Small intestine (tissue), 7 donors: Measurements from ENCODE around the gene PCBP2. TPM values are rescaled to one million over a fixed set of nuclear protein-coding genes. Genes with fewer than 3 reads are reported as not detected.

ENCODE experiments used
- DNase-seq, 2 donors: peaks; one replicate each; pipeline versions ENCODE4 v3.0.0 to v3.0.0-alpha.2; 2013
- FAIRE-seq: peaks from 2 replicates; lab custom pipeline; 2012; peaks lifted over from hg19 to GRCh38; lab: Jason Lieb, UNC
- H3K27ac ChIP-seq, 3 donors: one replicate each; pipeline ENCODE4 v1.5.1; 2013; ENCODE audit warnings: low read length in 2 of 3, mild to moderate bottlenecking in 2 of 3, control low read depth in 1 of 3, inconsistent platforms in 1 of 3, low read depth in 1 of 3, moderate library complexity in 1 of 3
- H3K27me3 ChIP-seq, 3 donors: one replicate each; pipeline ENCODE4 v1.6.1; 2013; ENCODE audit warnings: low read length in 3 of 3, inconsistent platforms in 1 of 3; ENCODE audit not compliant: control insufficient read depth in 3 of 3, insufficient read depth in 3 of 3
- H3K36me3 ChIP-seq, 3 donors: one replicate each; pipeline ENCODE4 v1.6.1; 2013; ENCODE audit warnings: low read length in 3 of 3, inconsistent platforms in 1 of 3, low read depth in 1 of 3, mild to moderate bottlenecking in 1 of 3, moderate library complexity in 1 of 3; ENCODE audit not compliant: control insufficient read depth in 3 of 3, insufficient read depth in 2 of 3
- H3K4me1 ChIP-seq, 3 donors: one replicate each; pipeline ENCODE4 v1.6.1; 2013; ENCODE audit warnings: low read length in 2 of 3, inconsistent platforms in 1 of 3, low read depth in 1 of 3, mild to moderate bottlenecking in 1 of 3, moderate library complexity in 1 of 3; ENCODE audit not compliant: control insufficient read depth in 3 of 3, insufficient read depth in 2 of 3
- H3K4me3 ChIP-seq, 3 donors: one replicate each; pipeline ENCODE4 v1.5.1; 2013; ENCODE audit warnings: low read length in 3 of 3, control low read depth in 1 of 3, inconsistent platforms in 1 of 3, low read depth in 1 of 3, mild to moderate bottlenecking in 1 of 3, moderate library complexity in 1 of 3
- H3K9me3 ChIP-seq, 2 donors: one replicate each; pipeline ENCODE4 v1.6.1; 2013; ENCODE audit warnings: low read depth in 1 of 2, low read length in 1 of 2; ENCODE audit not compliant: control insufficient read depth in 2 of 2, insufficient read depth in 1 of 2
- WGBS, 3 donors: extraction: QIAGEN DNeasy Blood & Tissue Kit; methylation state at CpG; one replicate each; pipeline ENCODE4 v1.1.7; 2013; 5-methylcytosine and 5-hydroxymethylcytosine counted together
- polyA plus RNA-seq, 4 donors: library from polyadenylated mRNA; stranded (reverse) in 3 of 4; unstranded in 1 of 4; fragments of 200-250 nt in 3 of 4; fragments of 120-200 nt in 1 of 4; gene quantifications; one replicate each; pipeline versions ENCODE4 v1.2.1 to v1.2.3, GENCODE V29; 2013
- donor health status: healthy with polysubstance abuse.
- donor health status: control.
- donor health status: control.
- donor health status: Bipolar disorder and iron deficiency.
- donor health status: healthy.

The PCBP2 gene
- polyA plus RNA-seq, 4 donors: 446 to 821 (median 494) TPM

- WGBS, 3 donors: 78 to 88% (median 88%) methylated on average over 3 of the region's 3 CpGs
- no peak for DNase-seq
- Histone ChIP-seq H3K27ac (no peak overlapping the region), H3K4me3 (no peak overlapping the region), H3K4me1 (peaks cover 0 to 2% (median 0%) of the 10 kb centered on the region in 3 donors), H3K9me3 (no peaks in the 10 kb centered on the region), H3K27me3 (no peaks in the 10 kb centered on the region), H3K36me3 (peaks cover 54 to 66% (median 63%) of the 10 kb centered on the region in 3 donors)
- FAIRE-seq: no peak
These were observed 9.2 kb downstream of the PCBP2 start for GRCh38 chr12:53461059-53461458.

DNA sequence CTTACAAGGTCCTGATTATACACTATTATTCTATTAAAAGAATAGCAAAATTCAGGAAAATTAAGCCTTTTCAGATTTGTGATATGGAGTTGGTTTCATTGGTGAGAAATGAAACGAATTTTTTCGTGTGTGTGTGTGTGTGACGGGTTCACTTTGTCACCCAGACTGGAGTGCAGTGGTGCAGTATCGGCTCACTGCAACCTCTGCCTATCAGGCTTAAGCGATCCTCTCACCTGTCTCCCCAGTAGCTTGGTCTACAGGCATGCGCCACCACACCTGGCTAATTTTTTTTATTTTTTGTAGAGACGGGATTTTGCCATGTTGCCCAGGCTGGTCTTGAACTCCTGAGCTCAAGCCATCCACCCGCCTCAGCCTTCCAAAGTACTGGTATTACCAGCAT, 9.7 kb downstream of the PCBP2 start:
- Histone ChIP-seq H3K4me1 (peaks cover 0 to 2% (median 0%) of the 10 kb centered on the region in 3 donors), H3K36me3 (peaks cover 51 to 66% (median 65%) of the 10 kb centered on the region in 3 donors), H3K4me3 (no peak overlapping the region), H3K9me3 (no peaks in the 10 kb centered on the region), H3K27me3 (no peaks in the 10 kb centered on the region), H3K27ac (no peak overlapping the region)
- 81 to 82% (median 81%) methylated on average over 8 of the region's 8 CpGs for WGBS, 3 donors
- DNase-seq (no peak), FAIRE-seq (no peak)

- Histone ChIP-seq H3K36me3 (peaks cover 57 to 71% (median 66%) of the 10 kb centered on the region in 3 donors), H3K27ac (no peak overlapping the region), H3K4me3 (no peak overlapping the region), H3K9me3 (no peaks in the 10 kb centered on the region), H3K27me3 (no peaks in the 10 kb centered on the region), H3K4me1 (peaks cover 0 to 2% (median 0%) of the 10 kb centered on the region in 3 donors)
- 40 to 68% (median 53%) methylated on average over 3 of the region's 3 CpGs for WGBS, 3 donors
- no peak for FAIRE-seq
- DNase-seq: no peak
These were observed 11.0 kb downstream of the PCBP2 start for GRCh38 chr12:53462935-53463334.

DNA sequence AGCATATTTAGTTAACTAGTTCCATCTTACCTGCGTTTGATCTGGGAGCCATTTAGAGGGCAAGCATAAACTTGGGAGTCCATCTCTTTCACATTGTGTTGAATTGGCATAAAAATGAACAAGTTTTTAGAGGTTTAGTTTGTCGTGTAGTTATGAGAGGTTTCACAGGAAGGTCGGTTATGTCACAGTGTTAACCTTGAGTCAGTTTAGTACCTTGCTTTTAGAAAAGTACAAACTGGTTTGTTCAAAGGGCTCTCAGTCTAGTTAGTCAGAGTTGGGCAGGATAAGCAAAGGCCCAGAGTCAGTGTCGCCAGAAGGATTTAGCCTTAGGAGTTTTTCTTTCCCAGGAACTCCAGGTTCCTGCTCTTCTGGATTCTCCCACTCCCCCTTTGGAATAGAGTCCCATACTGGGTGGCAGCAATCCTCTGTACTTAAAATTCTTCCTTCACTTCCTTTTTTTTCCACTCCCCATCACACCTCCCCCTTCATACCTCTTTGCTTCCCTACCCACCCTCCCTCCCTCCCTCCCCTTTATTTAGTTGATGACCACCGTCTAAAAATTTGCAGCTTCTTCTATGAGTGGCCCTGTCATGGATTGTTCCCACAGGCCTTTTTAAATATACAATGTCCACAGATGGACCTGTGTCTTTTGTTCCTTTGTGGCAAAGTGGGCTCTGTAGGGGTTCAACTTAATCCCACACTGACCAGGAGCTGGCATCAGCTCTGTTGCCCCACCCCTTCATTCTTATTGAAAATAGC, 12.1 kb downstream of the PCBP2 start:
- Histone ChIP-seq H3K4me3 (no peak overlapping the region), H3K4me1 (peaks cover 0 to 2% (median 0%) of the 10 kb centered on the region in 3 donors), H3K27me3 (no peaks in the 10 kb centered on the region), H3K27ac (no peak overlapping the region), H3K9me3 (no peaks in the 10 kb centered on the region), H3K36me3 (peaks cover 55 to 75% (median 61%) of the 10 kb centered on the region in 3 donors)
- WGBS, 3 donors: 54 to 62% (median 56%) methylated on average over 5 of the region's 5 CpGs
- FAIRE-seq: no peak
- DNase-seq: no peak

DNA sequence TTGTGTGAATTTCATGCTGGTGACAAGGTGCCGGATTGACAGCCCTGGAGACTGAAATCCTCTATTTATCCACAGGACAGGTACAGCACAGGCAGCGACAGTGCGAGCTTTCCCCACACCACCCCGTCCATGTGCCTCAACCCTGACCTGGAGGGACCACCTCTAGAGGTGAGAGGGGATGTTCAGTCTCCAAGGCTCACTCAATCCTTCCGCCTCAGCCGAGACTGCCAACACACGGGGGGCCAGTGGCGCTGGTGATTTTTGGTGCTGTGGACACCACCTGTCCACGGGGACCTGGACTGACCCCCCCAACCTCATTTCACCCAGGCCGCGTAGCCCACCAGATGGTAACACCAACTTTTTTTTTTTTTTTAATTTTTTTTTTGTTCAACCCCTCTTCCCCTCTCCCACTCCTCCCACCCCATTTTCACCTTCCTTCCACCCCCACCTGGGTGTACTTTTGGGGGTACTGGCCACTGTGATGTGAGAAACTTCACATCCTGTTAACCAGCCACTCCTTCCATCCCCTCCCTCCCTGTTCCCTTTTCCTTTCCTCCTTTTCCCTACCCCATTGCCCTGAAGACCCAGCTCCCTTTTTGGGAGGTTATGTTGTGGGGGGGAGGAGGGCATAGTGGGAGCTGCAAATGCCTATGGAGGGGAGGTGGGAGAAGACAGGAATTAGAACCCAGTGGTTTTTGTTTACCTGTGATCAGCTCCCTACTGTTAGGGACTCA, 12.9 kb downstream of the PCBP2 start:
- H3K4me1 ChIP-seq: peaks cover 0 to 2% (median 0%) of the 10 kb centered on the region in 3 donors
- peaks cover 57 to 76% (median 63%) of the 10 kb centered on the region in 3 donors for H3K36me3 ChIP-seq

GRCh38 chr12:53465679-53466078, 13.8 kb downstream of the PCBP2 start:
- H3K36me3 ChIP-seq: peaks cover 52 to 73% (median 64%) of the 10 kb centered on the region in 3 donors
- no peaks in the 10 kb centered on the region for H3K27me3 ChIP-seq
- no peak for DNase-seq
- no peak for FAIRE-seq
- 65 to 68% (median 66%) methylated on average over 2 of the region's 2 CpGs for WGBS, 3 donors
- H3K27ac ChIP-seq: no peak overlapping the region
- H3K9me3 ChIP-seq: no peaks in the 10 kb centered on the region
- no peak overlapping the region for H3K4me3 ChIP-seq
- peaks cover 0 to 2% (median 0%) of the 10 kb centered on the region in 3 donors for H3K4me1 ChIP-seq

More for the DNA sequence above, 12.9 kb downstream of the PCBP2 start:
- FAIRE-seq: no peak
- no peak for DNase-seq
- no peaks in the 10 kb centered on the region for H3K9me3 ChIP-seq
- H3K27me3 ChIP-seq: no peaks in the 10 kb centered on the region
- H3K27ac ChIP-seq: no peak overlapping the region
- no peak overlapping the region for H3K4me3 ChIP-seq
- WGBS, 3 donors: 91 to 96% (median 91%) methylated on average over 11 of the region's 11 CpGs

DNA sequence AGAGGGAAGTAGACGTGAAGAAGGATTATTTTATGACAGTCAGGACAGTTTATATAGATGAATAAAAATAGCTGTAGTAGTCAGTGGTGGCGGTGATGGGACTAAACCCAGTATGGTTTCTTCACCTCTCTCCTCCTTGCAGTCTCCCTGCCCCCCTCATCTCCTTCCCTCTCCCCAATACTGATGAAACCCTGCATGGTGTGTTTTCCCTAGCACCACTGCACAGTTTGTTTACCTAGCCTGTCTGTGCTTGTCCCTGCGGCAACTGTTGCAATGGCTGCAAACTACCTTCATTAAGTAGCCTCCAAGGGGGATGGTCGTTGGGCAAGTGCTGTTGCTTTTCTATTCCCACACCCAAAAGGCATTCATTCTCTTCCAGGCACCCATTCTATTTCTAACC, 14.7 kb downstream of the PCBP2 start:
- Histone ChIP-seq H3K4me3 (no peak overlapping the region), H3K27ac (no peak overlapping the region), H3K9me3 (no peaks in the 10 kb centered on the region), H3K4me1 (no peaks in the 10 kb centered on the region), H3K27me3 (no peaks in the 10 kb centered on the region), H3K36me3 (peaks cover 52 to 73% (median 66%) of the 10 kb centered on the region in 3 donors)
- FAIRE-seq (no peak), DNase-seq (no peak)
- WGBS, 3 donors: 76 to 78% (median 76%) methylated on average over 4 of the region's 4 CpGs

- FAIRE-seq: no peak
These were observed 15.2 kb downstream of the PCBP2 start for GRCh38 chr12:53467082-53467481.

More at GRCh38 chr12:53467082-53467481, 15.2 kb downstream of the PCBP2 start:
- Histone ChIP-seq H3K27me3 (no peaks in the 10 kb centered on the region), H3K27ac (no peak overlapping the region), H3K4me1 (no peaks in the 10 kb centered on the region), H3K36me3 (peaks cover 56 to 75% (median 66%) of the 10 kb centered on the region in 3 donors), H3K9me3 (no peaks in the 10 kb centered on the region), H3K4me3 (no peak overlapping the region)
- 73 to 79% (median 74%) methylated on average over 5 of the region's 5 CpGs for WGBS, 3 donors
- DNase-seq: no peak
